Heart left ventricle (tissue), 13 donors: Measurements from ENCODE around the gene CACNA1F.

Experiments
- POLR2A ChIP-seq, 2 donors: fragments of 450-650 bp; IDR thresholded peaks; one replicate each; pipeline ENCODE4 v1.6.1; 2017; ENCODE audit warnings: antibody characterized with exemption in 2 of 2, mild to moderate bottlenecking in 2 of 2, moderate library complexity in 2 of 2
- TF ChIP-seq, protein P1 (sequence below), 12 donors: fragments of 200-600 bp; sonication (generic) in 4 of 12; IDR thresholded peaks; one replicate each; pipeline versions ENCODE4 v1.5.0 to v1.8.0; 2018 to 2022; ENCODE audit warnings: antibody characterized with exemption in 12 of 12, mild to moderate bottlenecking in 5 of 12
- donor health status: ischemic (EF 13 %, LVEDD 7.1; RV severe dilation, severe dysfunction).
- donor health status: DM: no; HTN: yes; CAD: no.
- donor health status: DM: no; HTN: no; CAD: no.
- donor health status: ischemic (EF 25% LVEDD 6.9; RV normal size, moderate dysfunction).
- donor health status: ischemic (EF 25% LVEDD 5.7; RV mildly dilated, moderate dysfunction).
- donor health status: ischemic (EF 35%, LVEDD 5.7; RV mildly dilated, moderate dysfunction).
- donor health status: nonischemic (EF 11% LVEDD 7.7; RV severe dilation, severe dysfunction).
- donor health status: DM: yes; HTN: yes; CAD: no.
- donor health status: PGD.
- donor health status: ischemic (EF 29% LVEDD 5.4; RV normal size, mild dysfunction).
- donor health status: nonischemic (EF 23%, LVEDD 6.1; RV moderate dilation, normal function).

GRCh38 chrX:49166914-49167739 is 66.0 kb downstream of the CACNA1F start:
- TF ChIP-seq, protein P1, sequence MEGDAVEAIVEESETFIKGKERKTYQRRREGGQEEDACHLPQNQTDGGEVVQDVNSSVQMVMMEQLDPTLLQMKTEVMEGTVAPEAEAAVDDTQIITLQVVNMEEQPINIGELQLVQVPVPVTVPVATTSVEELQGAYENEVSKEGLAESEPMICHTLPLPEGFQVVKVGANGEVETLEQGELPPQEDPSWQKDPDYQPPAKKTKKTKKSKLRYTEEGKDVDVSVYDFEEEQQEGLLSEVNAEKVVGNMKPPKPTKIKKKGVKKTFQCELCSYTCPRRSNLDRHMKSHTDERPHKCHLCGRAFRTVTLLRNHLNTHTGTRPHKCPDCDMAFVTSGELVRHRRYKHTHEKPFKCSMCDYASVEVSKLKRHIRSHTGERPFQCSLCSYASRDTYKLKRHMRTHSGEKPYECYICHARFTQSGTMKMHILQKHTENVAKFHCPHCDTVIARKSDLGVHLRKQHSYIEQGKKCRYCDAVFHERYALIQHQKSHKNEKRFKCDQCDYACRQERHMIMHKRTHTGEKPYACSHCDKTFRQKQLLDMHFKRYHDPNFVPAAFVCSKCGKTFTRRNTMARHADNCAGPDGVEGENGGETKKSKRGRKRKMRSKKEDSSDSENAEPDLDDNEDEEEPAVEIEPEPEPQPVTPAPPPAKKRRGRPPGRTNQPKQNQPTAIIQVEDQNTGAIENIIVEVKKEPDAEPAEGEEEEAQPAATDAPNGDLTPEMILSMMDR (IDR thresholded peaks at IDR 0.05): peak in 1 of 12 donors; percentile 5
- TF ChIP-seq POLR2A (IDR thresholded peaks at IDR 0.05): peak in 1 of 2 donors; percentile 73
